ENCODE data around the gene RMND5B.
"Not testable (repeated sequence)": the region's sequence is repeated elsewhere in the genome, so short reads cannot be mapped to it uniquely, and the experiment has no call there.

The RMND5B gene

DNA sequence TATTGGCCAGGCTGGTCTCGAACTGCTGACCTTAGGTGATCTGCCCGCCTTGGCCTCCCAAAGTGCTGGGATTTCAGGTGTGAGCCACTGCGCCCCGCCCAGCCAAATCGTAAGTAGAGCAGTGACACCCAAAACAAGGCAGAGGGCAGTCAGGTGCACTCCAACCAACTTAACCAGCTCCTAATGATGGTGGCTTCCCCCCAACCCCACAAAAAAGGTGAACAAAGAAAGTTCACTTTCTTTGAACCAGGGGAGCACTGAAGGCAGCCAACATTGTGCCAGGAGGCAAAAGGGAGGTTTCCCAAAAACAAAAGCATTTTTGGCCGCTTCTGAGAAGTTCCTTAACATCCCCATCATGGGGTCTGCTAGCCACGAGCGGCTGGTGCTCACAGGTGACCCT lies 46.8 kb downstream of the RMND5B start:
- no peak for DNase-seq

GRCh38 chr5:178180141-178180863 lies 49.5 kb downstream of the RMND5B start:
- DNase-seq: no peak

DNA sequence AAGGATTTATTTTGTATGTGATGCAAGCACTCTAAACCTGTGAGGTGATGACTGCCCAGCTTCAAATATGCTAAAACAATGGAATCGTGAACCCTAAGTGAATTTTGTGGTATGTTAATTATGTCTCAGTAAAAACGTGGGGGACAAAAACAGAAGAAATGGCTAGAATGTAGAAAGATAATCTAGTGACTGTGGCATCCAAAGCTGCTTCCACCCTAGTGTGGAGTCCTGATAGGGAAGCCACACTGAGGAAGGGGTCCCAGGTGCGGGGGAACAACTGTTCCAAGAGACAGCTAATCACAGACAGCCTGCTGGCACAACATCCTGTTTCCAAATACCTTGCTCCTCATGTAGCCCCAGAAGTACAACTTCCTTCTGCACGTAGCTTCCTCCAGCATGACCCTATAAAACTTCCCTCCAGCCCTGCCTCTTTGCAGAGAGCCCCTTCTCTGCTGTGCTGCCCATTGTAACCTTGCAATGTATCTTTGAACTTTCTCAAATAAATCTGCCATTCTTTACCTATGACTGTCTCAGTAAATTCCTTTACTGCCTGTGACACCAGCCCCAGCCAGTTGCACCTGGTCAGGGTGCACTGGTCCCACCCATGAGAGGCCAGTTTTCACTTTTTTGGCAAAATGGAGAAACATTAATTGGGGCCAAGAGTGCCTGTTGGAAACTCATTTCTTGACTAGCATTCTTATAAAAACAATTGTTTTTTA lies 51.5 kb downstream of the RMND5B start:
- DNase-seq: peak; percentile 96 to 97

GRCh38 chr5:178186427-178186826 lies 55.6 kb downstream of the RMND5B start:
- no peak for DNase-seq

DNA sequence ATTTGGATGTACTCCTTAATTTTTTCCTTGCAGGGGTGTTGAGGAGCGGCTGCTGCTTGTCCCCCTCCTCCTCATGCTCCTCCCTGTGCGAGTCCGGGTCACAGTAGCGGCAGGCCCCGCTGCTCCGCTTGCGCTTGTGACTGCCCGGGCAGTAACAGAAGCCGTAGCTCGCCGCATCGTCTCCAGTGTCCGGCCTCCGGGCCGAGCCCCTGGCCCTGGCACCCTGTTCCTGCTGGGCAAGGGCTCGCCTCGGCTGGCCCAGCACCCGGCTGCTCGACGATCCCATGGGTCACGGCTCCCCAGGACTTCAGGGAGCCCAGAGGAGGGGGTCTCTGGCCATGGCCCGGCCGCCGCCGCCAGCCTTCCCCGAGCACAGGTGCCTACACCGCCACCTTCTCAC lies 56.2 kb downstream of the RMND5B start, which contains the start of gene GMCL2:
GMCL2 (minus strand) TSS at position 358 of the 400 bp plus-strand sequence; CDS start at position 286, 72 bp downstream.
- no peak for DNase-seq

DNA sequence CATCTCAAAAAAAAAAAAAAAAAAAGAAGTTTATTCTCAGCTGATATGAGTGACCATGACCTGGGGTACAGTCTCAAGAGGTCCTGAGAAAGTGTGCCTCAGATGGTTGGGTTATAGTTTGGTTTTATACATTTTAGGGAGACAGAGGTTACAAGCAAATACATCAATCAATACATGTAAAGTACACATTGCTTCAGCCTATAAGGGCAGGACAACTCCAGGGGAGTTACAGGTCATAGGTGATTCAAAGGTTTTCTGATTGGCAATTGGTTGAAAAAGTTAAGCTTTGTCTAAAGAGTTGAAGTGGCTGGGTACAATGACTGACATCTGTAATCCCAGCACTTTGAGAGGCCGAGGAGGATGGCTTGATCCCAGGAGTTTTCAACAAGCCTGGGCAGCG lies 58.6 kb downstream of the RMND5B start:
- DNase-seq: no peak

- no peak for DNase-seq
These were observed 60.8 kb downstream of the RMND5B start for GRCh38 chr5:178191661-178192060.

- DNase-seq: no peak
These were observed 61.4 kb downstream of the RMND5B start for GRCh38 chr5:178192244-178192643.

- no peak for DNase-seq
These were observed 62.0 kb downstream of the RMND5B start for GRCh38 chr5:178192787-178193186.

DNA sequence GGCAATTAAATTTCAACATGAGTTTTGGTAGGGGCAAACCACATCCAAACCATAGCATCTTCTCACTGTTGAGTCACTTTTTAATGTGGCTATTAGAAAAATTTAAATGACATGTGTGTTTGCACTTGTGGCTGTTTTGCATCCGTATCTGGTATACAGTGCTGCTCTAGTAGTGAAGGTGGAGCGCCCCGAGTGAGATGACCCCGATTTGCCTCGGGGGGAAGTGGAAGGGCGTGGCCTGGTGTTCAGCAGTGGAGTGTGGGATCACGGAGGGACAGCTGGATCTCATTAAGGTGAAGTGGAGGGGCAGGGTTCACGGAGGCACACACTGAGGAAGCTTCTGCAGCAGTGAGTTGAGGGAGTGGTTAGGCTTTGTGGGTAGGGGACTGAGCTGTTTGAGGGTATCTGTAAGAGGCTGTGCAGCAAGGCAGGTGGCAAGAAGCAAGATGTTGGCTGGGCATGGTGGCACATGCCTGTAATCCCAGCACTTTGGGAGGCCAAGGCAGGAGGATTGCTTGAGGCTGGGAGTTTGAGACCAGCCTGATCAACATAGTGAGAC lies 62.5 kb downstream of the RMND5B start:
- no peak for DNase-seq

GRCh38 chr5:178194026-178194425 lies 63.2 kb downstream of the RMND5B start:
- peak; percentile 77 to 92 for DNase-seq

- no peak for DNase-seq
These were observed 65.5 kb downstream of the RMND5B start for GRCh38 chr5:178196281-178196812.

DNA sequence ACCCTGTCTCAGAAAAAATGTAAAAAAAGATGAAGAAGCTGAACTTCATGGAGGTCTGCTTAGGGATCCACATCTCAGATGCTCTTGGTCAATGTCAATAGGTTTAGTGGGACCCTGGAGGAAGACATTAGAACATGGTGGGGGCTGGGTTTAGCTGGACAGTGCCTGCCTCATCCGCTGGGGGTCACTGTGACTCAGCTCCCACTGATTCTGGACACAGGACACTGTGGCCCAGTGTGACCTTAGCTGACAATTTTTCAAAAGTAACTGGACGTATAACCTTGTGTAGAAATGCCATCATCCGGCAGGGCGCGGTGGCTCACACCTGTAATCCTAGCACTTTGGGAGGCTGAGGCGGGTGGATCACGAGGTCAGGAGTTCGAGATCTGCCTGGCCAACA lies 66.2 kb downstream of the RMND5B start:
- no peak for DNase-seq

DNA sequence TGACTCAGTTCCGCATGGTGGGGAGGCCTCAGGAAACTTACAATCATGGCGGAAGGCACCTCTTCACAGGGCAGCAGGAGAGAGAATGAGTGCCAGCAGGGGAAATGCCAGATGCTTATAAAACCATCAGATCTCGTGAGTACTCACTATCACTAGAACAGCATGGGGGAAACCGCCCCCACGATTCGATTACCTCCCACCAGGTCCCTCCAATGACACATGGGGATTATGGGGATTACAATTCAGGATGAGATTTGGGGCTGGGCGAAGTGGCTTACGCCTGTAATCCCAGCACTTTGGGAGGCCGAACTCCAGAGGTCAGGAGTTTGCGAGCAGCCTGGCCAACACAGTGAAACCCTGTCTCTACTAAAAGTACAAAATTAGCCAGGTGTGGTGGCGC lies 67.3 kb downstream of the RMND5B start:
- not testable (repeated sequence) for DNase-seq

DNA sequence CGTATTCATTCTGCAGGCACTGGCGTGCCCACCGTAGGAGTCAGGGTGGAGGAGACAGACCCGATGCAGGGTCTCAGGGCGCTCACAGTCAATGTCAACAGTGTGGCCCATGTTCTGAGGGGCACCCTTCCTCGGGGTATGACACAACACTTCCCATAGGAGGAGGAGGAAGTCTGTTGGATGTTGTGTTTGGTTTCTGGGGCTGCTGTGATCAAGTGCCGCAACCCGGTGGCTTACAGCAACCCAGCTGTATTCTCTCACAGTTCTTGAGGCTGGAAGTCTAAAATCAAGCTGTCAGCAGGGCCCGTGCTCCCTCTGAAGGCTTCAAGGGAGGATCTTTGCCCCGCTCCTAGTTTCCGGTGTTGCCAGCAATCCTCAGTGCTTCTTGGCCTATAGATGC lies 67.9 kb downstream of the RMND5B start:
- peak; percentile 74 to 85 for DNase-seq

- no peak for DNase-seq
These were observed 69.0 kb downstream of the RMND5B start for GRCh38 chr5:178199581-178200434.
